Measurements from ENCODE around the gene DUSP11. TPM values are rescaled to one million over a fixed set of nuclear protein-coding genes. Genes with fewer than 3 reads are reported as not detected.

DUSP11 gene
- total RNA-seq, 3 donors from 2014 or later, result 28.8 to 49.9 (median 36.1) TPM

GRCh38 chr2:73766994-73767393, 12.9 kb downstream of the DUSP11 start:
- no peak overlapping the region for H3K4me3 ChIP-seq
- TF ChIP-seq, protein P1, sequence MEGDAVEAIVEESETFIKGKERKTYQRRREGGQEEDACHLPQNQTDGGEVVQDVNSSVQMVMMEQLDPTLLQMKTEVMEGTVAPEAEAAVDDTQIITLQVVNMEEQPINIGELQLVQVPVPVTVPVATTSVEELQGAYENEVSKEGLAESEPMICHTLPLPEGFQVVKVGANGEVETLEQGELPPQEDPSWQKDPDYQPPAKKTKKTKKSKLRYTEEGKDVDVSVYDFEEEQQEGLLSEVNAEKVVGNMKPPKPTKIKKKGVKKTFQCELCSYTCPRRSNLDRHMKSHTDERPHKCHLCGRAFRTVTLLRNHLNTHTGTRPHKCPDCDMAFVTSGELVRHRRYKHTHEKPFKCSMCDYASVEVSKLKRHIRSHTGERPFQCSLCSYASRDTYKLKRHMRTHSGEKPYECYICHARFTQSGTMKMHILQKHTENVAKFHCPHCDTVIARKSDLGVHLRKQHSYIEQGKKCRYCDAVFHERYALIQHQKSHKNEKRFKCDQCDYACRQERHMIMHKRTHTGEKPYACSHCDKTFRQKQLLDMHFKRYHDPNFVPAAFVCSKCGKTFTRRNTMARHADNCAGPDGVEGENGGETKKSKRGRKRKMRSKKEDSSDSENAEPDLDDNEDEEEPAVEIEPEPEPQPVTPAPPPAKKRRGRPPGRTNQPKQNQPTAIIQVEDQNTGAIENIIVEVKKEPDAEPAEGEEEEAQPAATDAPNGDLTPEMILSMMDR (IDR thresholded peaks at IDR 0.05), result no peak
- TF ChIP-seq POLR2A (IDR thresholded peaks at IDR 0.05) (no peak), POLR2AphosphoS5 (IDR thresholded peaks at IDR 0.05) (no peak)
- intact Hi-C loops (cut with DNase I; ENCODE audit: low total_unique reads), result no loop called here
- no peaks in the 10 kb centered on the region for H3K36me3 ChIP-seq
- no peak overlapping the region for H3K27ac ChIP-seq
- H3K4me1 ChIP-seq, result no peaks in the 10 kb centered on the region
- H3K27me3 ChIP-seq, result no peaks in the 10 kb centered on the region
- H3K9me3 ChIP-seq, result no peaks in the 10 kb centered on the region
- DNase-seq (ENCODE audit: low spot score in 2 of 2), result no peak

DNA sequence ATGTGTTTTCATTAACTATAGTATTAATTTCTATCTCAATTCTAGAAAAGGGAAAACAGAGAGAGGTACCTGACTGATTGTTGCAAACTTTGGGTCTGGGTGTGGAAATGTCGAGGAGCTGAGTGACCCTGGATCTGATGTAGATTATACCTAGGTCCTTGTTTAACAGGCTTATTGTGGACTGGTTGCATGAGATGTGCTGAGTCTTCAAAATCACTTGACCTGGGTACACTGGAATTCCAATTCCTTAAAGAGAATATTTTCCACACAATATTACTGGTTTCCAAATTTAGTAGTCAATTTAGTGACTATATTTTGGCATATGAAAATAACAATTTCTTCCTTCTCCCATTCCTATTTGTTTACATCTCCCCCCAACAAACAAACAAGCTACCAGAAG, 13.6 kb downstream of the DUSP11 start:
- Histone ChIP-seq H3K4me3 (no peak overlapping the region), H3K27me3 (no peaks in the 10 kb centered on the region), H3K9me3 (no peaks in the 10 kb centered on the region), H3K4me1 (no peaks in the 10 kb centered on the region), H3K36me3 (no peaks in the 10 kb centered on the region), H3K27ac (no peak overlapping the region)
- TF ChIP-seq POLR2AphosphoS5 (IDR thresholded peaks at IDR 0.05), result no peak
- TF ChIP-seq, protein P1 (IDR thresholded peaks at IDR 0.05), result no peak
- no peak for TF ChIP-seq POLR2A (IDR thresholded peaks at IDR 0.05)
- DNase-seq (ENCODE audit: low spot score in 2 of 2), result no peak
- intact Hi-C loops (cut with DNase I; ENCODE audit: low total_unique reads), result no loop called here

GRCh38 chr2:73764945-73765344, 15.0 kb downstream of the DUSP11 start:
- H3K36me3 ChIP-seq, result no peaks in the 10 kb centered on the region
- no peaks in the 10 kb centered on the region for H3K4me1 ChIP-seq
- H3K27ac ChIP-seq, result no peak overlapping the region
- H3K4me3 ChIP-seq, result no peak overlapping the region
- TF ChIP-seq POLR2AphosphoS5 (IDR thresholded peaks at IDR 0.05) (no peak), POLR2A (IDR thresholded peaks at IDR 0.05) (no peak)
- TF ChIP-seq, protein P1 (IDR thresholded peaks at IDR 0.05), result no peak
- intact Hi-C loops (cut with DNase I; ENCODE audit: low total_unique reads), result no loop called here
- no peaks in the 10 kb centered on the region for H3K9me3 ChIP-seq
- no peak for DNase-seq (ENCODE audit: low spot score in 2 of 2)
- H3K27me3 ChIP-seq, result no peaks in the 10 kb centered on the region

- TF ChIP-seq POLR2AphosphoS5 (IDR thresholded peaks at IDR 0.05) (no peak), POLR2A (IDR thresholded peaks at IDR 0.05) (no peak)
- TF ChIP-seq, protein P1 (IDR thresholded peaks at IDR 0.05), result no peak
- H3K4me3 ChIP-seq, result no peak overlapping the region
- no peaks in the 10 kb centered on the region for H3K27me3 ChIP-seq
- DNase-seq (ENCODE audit: low spot score in 2 of 2), result no peak
- H3K36me3 ChIP-seq, result no peaks in the 10 kb centered on the region
- intact Hi-C loops (cut with DNase I; ENCODE audit: low total_unique reads), result no loop called here
- no peaks in the 10 kb centered on the region for H3K9me3 ChIP-seq
- no peak overlapping the region for H3K27ac ChIP-seq
- H3K4me1 ChIP-seq, result no peaks in the 10 kb centered on the region
Measured at GRCh38 chr2:73762571-73762970, 17.3 kb downstream of the DUSP11 start.

- intact Hi-C loops (cut with DNase I; ENCODE audit: low total_unique reads), result no loop called here
- H3K27ac ChIP-seq, result no peak overlapping the region
Measured at GRCh38 chr2:73759904-73760303, 20.0 kb downstream of the DUSP11 start.

More at GRCh38 chr2:73759904-73760303, 20.0 kb downstream of the DUSP11 start:
- Histone ChIP-seq H3K4me3 (no peak overlapping the region), H3K4me1 (no peaks in the 10 kb centered on the region), H3K9me3 (no peaks in the 10 kb centered on the region), H3K27me3 (no peaks in the 10 kb centered on the region), H3K36me3 (no peaks in the 10 kb centered on the region)
- no peak for DNase-seq (ENCODE audit: low spot score in 2 of 2)
- TF ChIP-seq POLR2AphosphoS5 (IDR thresholded peaks at IDR 0.05), result no peak
- TF ChIP-seq POLR2A (IDR thresholded peaks at IDR 0.05), result no peak
- TF ChIP-seq, protein P1 (IDR thresholded peaks at IDR 0.05), result no peak
